ENCODE measurements around the gene SMAD9.

The SMAD9 gene

DNA sequence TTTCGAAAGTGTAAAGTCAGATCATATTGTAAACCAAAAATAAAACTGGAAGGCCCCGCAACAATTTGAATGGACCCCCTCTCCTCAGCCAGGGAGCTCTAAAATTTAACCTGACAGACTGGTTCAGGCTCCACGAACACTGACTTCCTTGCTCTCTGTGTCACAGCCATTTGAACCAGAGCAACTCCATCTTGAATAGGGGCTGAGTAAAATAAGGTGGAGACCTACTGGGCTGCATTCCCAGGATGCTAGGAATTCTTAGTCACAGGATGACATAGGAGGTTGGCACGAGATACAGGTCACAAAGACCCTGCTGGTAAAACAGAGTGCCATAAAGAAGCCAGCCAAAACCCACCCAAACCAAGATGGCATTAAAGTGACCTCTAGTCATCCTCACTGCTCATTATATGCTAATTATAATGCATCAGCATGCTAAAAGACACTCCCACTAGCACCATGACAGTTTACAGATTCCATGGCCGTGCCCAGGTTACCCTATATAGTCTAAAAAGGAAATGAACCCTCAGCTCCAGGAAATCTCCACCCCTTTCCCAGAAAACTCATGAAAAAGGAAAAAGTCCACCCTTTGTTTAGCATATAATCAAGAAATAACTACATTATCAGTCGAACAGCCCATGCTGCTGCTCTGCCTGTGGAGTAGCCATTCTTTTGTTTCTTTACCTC is 57.9 kb downstream of the SMAD9 start:
- DNase-seq: no peak

DNA sequence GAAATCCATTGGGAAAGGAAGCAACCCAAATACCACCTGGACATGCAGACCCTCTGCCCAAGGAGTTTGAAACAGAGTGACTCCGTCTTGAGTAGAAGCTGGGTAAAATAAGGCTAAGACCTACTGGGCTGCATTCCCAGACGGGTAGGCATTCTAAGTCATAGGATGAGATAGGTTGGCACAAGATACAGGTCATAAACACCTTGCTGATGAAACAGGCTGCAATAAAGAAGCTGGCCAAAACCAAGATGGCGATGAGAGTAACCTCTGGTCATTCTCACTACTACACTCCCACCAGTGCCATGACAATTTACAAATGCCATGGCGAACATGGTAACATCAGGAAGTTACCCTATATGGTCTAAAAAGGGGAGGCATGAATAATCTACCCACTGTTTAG is 60.8 kb downstream of the SMAD9 start:
- no peak for DNase-seq

DNA sequence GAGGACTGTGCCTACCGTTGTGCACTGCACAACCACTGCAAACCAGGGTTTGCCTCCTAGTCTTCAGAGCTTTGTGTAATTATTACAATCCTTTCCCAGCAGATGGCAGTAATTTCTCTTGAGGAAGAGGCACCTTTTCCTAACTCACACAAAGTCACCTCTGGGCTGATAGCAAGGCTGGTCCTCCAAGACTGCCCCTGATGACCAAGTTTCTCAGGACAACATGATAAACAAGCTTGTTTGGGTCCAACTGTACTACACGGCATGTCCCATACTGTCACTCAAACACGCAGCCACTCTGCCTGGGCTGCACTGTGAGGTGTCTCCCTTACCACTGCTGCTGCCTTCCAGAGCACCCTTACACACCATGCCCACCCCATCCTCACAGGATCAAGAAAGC is 61.7 kb downstream of the SMAD9 start:
- DNase-seq: peak; percentile 81 to 93

DNA sequence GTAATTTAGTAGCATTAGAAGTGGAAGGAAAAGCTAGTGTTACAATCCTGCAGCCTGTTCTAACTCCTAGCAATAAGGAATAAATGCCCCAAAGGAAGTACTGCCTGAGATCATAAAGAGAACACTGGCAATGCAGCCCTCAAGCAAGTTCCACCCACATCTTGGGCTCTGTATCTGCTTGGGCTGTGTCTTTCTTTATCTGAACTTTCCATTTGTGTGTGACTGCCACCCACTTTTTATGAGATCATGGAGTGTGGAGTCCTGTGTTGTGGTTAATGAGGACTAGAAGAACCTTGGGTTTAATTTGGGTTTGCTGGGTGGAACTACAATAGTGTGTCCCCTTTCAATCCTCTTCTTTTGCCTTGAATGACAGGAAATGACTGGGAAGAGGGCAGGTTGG is 62.8 kb downstream of the SMAD9 start:
- no peak for DNase-seq

DNA sequence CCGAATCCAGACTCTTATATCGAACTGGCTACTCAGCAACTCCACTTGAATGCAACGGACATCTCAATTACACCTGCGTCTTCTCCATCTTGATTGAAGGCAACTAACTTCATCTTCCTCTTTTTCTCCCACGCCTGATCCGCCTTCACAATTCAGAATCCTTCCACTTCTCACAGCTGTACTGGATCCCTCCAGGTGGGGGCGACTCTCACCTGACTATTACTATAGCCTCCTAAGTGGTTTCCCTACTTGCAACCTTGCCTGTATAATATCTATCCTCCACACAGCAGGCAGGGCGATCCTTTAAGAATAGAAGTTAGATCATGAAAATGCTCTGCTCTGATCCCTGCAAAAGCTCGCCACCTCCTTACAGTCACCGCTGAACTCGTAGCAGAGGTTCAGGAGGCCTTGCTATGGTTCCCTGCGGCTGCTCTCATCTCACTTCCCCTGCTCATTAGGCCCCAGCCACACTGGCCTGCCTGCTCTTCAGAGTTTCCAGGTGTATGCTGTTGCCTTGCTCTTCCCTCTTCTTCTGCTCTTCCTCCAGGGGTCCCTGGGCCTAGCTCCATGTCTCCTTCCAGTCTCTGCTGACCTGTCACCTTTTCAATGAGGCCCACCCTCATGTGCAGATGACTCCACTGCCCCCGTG is 69.1 kb downstream of the SMAD9 start:
- peak in 1 of 2 experiments; percentile 67 for DNase-seq

DNA sequence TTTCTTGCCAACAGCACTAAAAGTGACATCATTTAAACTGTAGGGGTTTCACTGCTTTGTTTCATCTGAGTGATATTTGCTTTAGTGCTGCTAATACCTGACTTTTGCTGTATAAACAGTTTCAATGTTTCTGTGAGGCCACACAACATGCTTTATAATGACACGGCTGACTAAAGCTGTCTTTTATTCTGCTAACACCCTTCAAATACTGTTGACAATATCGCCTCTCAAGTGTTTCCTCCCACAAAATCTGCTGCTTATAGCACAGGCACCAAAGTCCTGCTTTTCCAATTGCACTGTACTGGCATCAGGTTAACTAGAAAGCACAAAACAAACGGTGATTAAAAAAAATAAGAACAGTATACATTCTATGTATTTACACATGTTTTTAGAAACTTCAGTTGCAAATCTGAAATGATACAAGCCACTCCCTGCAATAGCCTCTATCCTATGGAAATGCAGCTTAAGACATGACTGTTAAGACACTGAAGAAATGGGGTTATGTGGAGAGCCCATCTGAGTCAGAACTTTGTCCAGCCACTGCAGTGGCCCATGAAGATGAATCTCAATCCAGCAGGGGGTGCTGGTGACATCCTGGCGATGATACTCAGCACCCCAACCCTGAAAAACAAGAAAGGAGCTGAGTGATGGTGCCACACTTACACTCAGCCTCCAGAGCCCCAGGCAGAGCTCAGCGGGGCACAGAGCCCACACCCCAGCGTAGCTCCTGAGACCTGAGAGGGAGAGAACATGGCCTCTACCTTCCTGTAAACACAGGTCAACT is 71.6 kb downstream of the SMAD9 start:
- peak in 1 of 2 experiments; percentile 43 for DNase-seq

DNA sequence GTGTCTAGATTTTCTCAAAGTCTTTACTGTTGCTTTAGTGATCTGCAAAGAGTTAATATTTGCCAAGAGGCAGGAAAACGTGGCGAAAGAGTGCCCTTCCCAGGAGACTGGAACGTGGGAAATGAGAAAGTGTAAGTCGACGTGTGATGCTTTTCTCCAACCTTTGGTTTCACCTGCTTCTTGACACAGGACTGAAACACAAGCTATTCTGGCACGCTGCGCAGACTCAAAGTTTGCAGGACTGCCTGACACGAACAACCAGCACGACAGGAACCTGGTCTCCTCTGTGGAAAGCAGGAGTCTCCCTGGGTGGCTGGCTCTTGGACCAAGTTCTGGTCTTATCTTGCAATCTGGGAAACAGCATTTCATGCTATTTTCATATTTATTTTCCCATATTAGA is 72.4 kb downstream of the SMAD9 start:
- DNase-seq: no peak

DNA sequence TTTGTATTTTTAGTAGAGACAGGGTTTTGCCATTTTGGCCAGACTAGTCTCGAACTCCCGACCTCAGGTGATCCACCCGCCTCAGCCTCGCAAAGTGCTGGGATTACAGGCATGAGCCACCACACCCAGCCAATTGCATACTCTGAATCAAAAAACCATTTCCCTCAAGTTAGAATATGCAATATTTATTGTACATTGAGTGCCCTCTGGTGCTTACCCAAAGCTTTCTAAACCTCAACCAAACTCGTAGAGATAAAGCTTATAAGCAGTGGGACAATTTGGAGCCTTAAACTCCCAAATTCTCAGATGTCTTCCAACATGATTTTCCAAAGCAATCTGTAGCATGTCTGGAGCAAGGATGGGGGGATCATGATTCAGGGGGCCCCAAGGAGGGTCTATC is 78.6 kb downstream of the SMAD9 start:
- peak in 1 of 2 experiments; percentile 14 for DNase-seq

DNA sequence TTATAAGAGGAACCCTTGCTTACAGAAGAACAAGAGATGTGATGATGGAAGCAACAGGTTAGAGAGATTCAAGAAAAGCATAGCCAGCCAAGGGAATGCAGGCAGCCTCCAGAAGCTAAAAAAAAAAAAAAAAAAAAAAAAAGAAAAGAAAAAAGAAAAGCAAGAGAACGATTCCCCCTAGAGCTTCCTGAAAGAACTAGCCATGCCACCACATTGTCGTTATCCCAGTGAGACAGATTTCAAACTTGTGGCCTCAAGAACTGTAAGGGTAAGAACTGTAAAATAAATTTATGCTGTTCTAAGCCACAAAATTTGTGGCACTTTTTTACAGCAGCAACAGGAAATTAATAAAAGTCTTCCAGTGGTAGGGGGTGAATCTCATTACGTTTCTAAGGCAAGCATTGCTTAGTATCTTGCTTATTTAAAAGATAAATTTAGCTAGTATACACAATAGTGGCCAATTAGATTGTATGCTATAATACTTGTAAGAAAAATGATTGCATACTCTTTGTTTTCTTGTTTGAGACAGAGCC is 79.3 kb downstream of the SMAD9 start:
- DNase-seq: no peak

DNA sequence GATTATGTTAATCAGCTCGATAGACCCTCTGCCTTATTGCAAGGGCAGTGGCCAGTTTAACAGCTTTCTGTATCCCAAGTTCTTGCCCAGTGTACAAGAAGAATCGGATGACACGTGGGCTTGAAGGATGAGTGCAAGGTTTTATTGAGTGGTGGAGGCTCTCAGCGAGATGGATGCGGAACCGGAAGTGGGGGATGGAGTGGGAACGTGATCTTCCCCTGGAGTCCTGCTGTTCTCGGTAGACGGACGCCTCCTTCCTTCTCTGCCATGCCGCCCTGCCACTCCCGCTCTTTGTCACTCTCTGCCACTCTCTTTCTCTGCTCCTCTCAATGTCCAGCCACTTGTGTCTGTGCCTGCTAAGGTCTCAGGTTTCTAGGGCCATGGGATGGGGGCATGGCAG is 80.1 kb downstream of the SMAD9 start:
- DNase-seq: no peak

DNA sequence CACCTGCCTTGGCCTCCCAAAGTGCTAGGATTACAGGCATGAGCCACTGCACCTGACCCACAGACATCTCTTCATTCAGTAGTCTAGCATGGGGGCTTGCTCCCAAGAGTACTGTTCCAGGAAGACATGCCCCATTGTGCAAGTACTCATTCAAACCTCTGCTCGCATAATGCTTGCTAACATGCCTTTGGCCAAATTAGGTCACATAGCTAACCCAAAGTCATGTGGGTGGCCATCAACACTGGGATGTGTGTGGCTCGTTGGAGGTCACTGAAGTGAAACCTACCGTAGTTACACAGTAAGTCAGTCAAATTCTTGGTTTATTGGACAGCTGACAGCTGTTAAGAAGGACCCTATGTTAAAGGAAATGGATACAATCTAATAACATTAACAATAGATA is 80.8 kb downstream of the SMAD9 start:
- DNase-seq: no peak

DNA sequence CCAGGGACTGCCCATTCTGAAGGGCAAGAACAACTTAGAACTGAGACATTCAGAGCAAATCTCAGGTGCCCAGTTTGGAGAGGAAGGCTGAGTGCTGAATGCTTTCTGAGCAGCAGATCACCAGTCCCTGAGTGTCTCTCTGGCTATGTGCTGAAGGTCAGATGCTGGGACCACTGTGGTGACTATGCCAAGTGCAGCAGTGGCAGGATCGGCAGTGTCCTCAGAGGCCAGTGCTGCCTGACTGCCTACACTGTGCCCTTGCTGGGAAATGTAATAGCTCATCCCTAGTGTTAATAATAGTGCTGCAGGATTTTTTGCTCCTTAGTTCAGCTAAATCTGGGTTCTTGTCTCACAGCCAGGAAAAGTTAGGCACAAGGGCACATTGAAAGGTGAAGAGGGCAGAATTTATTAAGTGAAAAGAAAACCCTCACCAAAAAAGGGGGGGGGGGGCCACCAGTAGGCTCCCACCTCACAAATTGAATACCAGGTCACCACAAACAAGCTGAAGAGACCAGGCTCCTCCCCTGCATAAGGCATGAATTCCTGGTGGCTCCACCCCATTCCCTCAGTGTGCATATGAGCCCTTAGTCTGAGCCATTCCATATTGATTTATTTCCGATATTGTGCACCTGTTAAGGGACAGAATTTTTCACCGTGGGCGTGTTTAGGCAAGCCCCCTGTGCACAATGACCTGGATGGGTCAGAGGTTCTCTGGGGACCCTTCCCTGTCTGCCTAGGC is 82.5 kb downstream of the SMAD9 start:
- no peak for DNase-seq

DNA sequence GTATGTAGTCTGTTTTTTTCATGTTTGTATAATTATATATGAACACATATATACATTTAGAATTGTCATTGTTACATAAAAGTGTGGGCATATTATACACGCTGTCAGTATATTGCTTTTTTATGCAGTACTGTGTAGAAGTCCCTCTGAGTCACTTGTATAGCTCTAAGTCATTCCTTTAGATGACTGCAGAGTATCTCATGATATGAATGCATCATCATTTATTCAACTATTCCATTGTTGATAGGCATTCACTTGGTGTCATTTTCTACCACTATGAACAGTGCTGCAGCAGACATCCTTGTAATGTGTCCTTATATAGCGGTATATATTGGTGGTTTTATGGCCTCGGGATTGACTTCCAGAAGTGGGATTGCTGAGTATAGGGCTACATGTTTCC is 85.7 kb downstream of the SMAD9 start:
- DNase-seq: no peak

DNA sequence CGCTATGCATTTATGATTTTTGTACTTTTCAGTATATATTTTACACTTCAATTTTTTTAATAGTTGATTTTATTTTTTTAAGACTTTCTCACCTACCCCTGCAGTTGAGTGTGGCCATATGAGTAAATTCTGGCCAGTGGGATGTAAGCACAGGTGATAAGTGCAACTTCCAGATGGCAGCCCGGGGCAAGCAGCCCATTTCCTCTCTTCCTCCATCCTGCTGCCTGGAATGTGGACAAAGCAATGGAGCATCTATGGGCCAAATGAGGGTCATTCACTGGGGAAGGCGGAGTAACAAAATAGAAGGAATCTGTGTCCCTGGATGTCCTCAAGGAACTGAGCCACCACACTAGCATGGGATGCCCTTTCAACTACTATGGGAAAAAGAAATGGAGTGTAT is 88.7 kb downstream of the SMAD9 start:
- DNase-seq: no peak

DNA sequence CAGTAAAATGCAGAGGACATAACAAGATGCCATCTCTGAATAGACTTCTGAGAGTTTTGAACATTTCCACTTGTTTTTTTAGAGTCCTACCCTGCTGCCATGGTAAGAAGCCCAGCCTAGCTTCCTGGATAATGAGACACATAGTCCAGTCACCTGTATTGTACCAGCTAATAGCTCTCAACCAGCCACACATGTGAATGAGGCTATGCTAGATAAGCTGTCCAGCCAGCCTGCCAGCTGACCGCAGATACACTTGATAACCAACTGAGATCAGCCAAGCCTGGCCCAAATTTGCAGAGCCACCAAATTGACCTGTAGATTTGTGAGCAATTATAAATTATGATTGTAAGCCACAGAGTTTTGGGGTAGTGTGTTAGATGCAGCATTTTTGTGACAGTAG is 90.3 kb downstream of the SMAD9 start:
- no peak for DNase-seq

DNA sequence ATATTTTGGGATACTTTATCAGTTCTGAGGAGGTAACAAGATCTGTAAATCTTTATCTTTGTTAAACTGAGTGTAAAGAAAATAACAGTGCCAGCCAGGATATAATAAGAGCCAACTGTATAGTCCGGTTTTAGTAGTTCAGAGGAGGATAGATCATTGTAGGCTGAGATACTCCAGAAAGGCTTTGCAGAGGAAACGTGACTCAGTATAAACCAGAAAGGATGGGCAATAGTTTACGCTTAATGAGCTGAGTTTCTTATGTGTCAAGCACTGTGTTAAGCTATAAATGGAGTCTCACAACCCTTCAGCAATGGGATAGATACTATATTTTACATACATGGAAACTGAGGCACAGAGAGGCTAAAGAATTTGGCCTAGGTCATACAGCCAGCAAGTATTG is 97.3 kb downstream of the SMAD9 start:
- DNase-seq: no peak

DNA sequence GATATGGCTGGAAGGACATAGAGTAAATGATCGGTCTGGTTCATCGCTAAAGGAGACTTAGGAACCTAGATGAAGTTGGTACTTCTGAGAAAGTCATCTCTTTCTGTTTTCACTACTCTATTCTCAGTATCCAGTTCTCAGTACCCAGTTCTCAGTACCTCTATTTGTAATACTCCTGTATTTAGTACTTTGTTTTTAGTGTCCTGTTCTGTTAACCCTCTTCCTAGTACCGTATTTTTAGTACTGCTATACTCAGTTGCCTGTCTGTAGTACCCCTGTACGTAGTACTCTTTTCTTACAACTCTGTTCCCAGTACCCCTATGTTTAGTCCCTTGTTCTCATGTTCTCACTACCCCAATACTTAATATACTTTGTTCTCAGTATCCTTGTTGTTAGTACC is 99.8 kb downstream of the SMAD9 start:
- DNase-seq: peak in 1 of 2 experiments; percentile 43

DNA sequence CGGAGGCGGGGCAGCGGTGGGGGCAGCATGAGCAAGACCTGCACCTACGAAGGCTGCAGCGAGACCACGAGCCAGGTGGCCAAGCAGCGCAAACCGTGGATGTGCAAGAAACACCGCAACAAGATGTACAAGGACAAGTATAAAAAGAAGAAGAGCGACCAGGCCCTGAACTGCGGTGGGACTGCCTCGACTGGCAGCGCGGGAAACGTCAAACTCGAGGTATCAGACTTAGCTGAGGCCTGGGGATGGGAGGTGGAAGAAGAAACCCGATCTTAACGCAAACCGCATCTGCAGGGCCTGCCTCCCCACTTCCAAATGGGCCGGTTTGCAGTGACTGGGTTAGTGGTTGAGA is 100.3 kb downstream of the SMAD9 start:
- peak; percentile 32 to 75 for DNase-seq

DNA sequence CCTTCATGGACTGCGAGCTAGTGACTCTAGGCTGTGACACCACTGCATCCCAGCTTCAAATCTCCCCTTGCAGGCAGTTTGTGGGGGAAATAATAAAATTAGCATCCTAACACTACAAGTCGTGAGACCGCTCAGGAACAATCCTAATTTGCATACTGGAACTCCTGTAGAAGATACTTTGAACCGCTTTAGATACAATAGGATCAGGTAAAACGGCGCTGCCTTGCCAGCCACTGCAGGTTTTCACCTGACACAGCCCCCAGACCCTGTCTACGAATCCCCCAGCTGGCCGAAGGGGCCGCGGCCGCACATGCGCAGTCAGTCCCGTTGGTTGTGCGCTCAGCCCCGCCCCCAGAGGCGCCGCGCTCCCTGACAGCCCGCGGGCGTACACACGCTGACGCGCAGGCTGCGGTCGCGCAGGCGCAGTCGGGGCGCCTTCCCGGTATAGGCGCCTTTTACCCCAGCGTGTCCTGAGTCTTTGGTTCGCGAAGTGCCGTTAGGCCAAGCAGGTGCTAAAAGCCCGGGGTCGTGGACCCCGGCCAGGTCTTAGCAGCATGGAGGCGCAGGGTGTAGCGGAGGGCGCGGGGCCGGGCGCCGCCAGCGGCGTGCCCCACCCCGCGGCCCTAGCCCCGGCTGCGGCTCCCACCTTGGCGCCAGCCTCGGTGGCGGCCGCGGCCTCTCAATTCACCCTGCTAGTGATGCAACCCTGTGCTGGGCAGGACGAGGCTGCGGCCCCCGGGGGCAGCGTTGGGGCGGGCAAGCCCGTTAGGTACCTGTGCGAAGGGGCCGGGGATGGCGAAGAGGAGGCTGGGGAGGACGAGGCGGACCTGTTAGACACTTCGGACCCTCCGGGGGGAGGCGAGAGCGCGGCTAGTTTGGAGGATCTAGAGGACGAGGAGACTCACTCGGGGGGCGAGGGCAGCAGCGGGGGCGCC is 101.0 kb downstream of the SMAD9 start, which contains the start of gene RFXAP:
Gene RFXAP, plus strand, starts transcription at position 419 of the 935 bp plus-strand sequence. Its CDS starts 136 bp downstream, at position 555.
- DNase-seq: peak; percentile 70 to 96

DNA sequence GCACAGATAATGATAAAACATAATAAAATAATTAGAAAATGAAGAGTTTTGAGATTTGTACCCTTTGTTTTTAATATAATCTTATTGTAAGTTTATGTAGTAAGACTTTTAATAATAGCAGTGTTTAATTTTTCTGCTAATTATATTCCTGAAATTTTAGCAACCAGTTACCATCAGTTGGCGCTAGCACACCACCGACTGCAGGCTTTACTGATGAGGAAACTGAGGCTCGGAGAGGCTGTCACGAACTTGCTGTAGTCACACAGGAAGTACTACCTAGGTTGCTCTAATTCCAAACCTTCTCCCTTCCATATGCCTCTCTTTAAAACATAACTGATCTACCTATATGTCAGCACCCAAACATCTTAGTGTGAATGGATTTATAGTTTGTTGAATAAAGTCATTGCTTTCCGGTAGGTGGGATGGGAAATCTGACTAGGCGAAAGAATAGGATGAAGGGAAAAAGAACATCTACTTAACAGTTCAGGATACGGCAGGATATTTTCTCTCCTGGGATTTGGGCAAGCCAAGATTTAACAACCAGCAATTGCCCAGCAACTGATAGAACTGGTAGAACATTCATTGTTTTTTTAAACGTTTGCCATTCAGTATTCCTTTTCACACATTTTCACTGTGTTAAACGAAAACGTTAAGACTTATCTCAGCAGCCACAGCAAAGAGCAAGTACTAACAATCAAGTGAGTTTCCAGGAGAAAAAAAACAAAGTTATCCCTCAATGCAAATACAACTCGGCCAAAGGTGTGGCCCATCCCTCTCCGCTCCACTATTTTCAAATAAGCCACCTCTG is 101.8 kb downstream of the SMAD9 start:
- DNase-seq: peak; percentile 43 to 50

DNA sequence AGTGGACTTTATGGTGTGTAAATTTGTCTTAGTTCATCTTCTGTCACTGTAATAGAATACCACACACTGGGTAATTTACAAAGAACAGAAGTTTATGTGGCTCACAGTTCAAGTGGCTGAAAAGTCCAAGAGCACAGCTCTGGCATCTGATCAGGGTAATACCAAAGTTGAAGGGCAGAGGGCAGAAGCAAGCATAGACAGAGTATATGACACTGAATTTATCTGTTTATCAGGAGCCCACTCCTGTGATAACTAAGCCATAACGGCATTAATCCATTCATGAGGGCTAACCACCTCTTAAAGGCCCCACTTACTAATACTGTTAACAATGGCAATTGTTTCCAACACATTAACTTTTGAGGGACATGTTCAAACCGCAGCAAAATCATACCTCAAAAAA is 105.0 kb downstream of the SMAD9 start:
- peak in 1 of 2 experiments; percentile 36 for DNase-seq
